Progenitor cell of endocrine pancreas (in vitro differentiated cells): ENCODE results near the gene IVD. TPM values are rescaled to one million over a fixed set of nuclear protein-coding genes. Genes with fewer than 3 reads are reported as not detected.
"Not testable (repeated sequence)": the region's sequence is repeated elsewhere in the genome, so short reads cannot be mapped to it uniquely, and the experiment has no call there.

Experiments used
- DNase-seq: peaks from one replicate; pipeline ENCODE4 v3.0.0; 2021; ENCODE audit warnings: low spot score; ENCODE audit not compliant: unreplicated experiment
- H3K27ac Mint-ChIP-seq: 2 replicates; pipeline ENCODE4 v1.8.0; 2021; ENCODE audit warnings: mild to moderate bottlenecking, moderate library complexity, mixed read lengths
- H3K27me3 Mint-ChIP-seq: 2 replicates; pipeline ENCODE4 v1.8.0; 2021; ENCODE audit warnings: mixed read lengths
- H3K36me3 Mint-ChIP-seq: 2 replicates; pipeline ENCODE4 v1.8.0; 2022; ENCODE audit warnings: mixed read lengths; ENCODE audit not compliant: insufficient read depth
- H3K4me1 Mint-ChIP-seq: 2 replicates; pipeline ENCODE4 v1.8.0; 2021; ENCODE audit warnings: low read depth, mixed read lengths
- H3K4me3 Mint-ChIP-seq: 2 replicates; pipeline ENCODE4 v1.8.0; 2021; ENCODE audit warnings: low read depth, mild to moderate bottlenecking, moderate library complexity, mixed read lengths
- H3K9me3 Mint-ChIP-seq: 2 replicates; pipeline ENCODE4 v1.8.0; 2021; ENCODE audit warnings: low read depth, mixed read lengths
- total RNA-seq: library from RNA; stranded (reverse); gene quantifications from 2 replicates; pipeline ENCODE4 v1.2.1, GENCODE V29; 2021
- TF ChIP-seq, protein P1 (sequence below): fragments of 200-600 bp; sonication (generic); IDR thresholded peaks from one replicate; pipeline ENCODE4 v1.5.0; 2021; ENCODE audit warnings: antibody characterized with exemption, mild to moderate bottlenecking; ENCODE audit not compliant: unreplicated experiment

The IVD gene
- total RNA-seq, 1 donor from 2014 or later = 82.0 TPM

DNA sequence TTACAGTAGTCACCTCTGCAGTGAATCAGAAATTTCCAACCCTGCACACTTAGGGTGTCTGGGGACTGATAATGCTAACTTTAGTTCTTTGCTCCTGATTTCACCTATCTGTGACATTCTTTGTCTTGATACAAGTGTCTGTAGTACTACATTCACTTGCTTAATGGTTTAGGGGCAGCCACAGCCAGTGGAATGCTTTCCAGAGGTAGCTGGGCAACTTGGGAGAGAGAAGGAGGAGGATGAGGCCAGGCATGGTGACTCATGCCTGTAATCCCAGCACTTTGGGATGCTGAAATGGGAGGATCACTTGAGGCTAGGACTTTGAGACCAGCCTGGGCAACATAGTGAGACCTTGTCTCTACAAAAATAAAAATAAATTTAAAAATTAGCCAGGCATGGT, 43.7 kb downstream of the IVD start:
- H3K4me1 Mint-ChIP-seq = peaks cover 19% of the 10 kb centered on the region
- H3K9me3 Mint-ChIP-seq = no peaks in the 10 kb centered on the region
- H3K4me3 Mint-ChIP-seq = no peak overlapping the region
- TF ChIP-seq, protein P1, sequence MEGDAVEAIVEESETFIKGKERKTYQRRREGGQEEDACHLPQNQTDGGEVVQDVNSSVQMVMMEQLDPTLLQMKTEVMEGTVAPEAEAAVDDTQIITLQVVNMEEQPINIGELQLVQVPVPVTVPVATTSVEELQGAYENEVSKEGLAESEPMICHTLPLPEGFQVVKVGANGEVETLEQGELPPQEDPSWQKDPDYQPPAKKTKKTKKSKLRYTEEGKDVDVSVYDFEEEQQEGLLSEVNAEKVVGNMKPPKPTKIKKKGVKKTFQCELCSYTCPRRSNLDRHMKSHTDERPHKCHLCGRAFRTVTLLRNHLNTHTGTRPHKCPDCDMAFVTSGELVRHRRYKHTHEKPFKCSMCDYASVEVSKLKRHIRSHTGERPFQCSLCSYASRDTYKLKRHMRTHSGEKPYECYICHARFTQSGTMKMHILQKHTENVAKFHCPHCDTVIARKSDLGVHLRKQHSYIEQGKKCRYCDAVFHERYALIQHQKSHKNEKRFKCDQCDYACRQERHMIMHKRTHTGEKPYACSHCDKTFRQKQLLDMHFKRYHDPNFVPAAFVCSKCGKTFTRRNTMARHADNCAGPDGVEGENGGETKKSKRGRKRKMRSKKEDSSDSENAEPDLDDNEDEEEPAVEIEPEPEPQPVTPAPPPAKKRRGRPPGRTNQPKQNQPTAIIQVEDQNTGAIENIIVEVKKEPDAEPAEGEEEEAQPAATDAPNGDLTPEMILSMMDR = no peak
- H3K27me3 Mint-ChIP-seq = no peaks in the 10 kb centered on the region
- no peaks in the 10 kb centered on the region for H3K36me3 Mint-ChIP-seq
- H3K27ac Mint-ChIP-seq = no peak overlapping the region
- DNase-seq = no peak

DNA sequence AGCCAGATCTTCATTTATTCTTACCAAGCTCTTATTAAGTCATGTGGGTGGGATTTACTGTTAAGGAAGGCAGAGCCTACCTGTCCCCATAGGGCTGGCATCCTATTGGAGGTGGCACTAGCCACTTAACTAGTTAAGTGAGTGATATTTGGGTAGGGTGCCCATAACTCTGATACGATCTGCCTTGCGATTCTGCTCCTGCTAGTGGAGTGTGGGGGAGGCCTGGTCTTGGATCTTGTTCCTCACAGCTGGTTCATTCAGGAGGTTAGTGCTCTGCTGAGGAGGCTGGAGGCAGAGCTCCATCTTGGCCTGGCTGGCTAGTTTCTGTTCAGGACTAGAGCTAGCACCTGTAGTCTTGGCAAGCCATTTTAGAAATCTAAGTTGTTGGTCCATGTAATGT, 44.5 kb downstream of the IVD start:
- Mint-ChIP-seq H3K27me3 (no peaks in the 10 kb centered on the region), H3K4me3 (no peak overlapping the region), H3K36me3 (no peaks in the 10 kb centered on the region), H3K9me3 (no peaks in the 10 kb centered on the region), H3K4me1 (peaks cover 17% of the 10 kb centered on the region), H3K27ac (no peak overlapping the region)
- TF ChIP-seq, protein P1 = no peak
- no peak for DNase-seq

DNA sequence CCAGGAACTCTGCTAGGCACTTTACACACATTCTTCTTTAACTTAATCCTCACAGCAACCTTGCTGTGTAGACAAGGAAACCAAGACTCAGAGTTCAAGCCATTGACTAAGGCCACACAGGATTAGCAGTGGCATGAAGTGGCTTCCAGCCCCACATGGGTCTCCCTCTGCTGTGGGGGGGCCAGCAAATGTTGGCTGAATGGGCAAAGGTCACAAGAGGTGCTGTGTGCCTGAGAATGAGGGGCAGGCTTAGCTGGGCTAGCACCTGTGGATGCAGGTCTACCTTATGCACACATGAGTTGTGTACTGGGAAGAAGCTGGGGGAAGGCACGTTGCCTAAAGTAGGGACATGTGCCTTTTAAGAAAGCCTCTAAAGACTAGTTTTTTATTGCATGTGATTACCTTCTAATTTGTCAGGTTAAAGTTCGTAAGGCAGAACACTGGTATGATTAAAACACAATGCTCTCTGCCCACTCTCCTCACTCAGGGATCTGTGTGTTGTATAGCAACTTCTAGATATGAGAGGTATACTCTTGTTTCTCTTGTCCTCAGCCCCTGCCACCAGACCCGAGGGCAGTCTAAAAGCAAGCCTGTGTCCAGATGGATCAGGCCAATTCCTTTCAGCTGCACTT, 46.0 kb downstream of the IVD start:
- peaks cover 18% of the 10 kb centered on the region for H3K4me1 Mint-ChIP-seq
- H3K36me3 Mint-ChIP-seq = no peaks in the 10 kb centered on the region
- peak overlapping the region; percentile 69 for H3K27ac Mint-ChIP-seq
- TF ChIP-seq, protein P1 = no peak
- no peak for DNase-seq
- no peaks in the 10 kb centered on the region for H3K9me3 Mint-ChIP-seq
- H3K27me3 Mint-ChIP-seq = no peaks in the 10 kb centered on the region
- no peak overlapping the region for H3K4me3 Mint-ChIP-seq

DNA sequence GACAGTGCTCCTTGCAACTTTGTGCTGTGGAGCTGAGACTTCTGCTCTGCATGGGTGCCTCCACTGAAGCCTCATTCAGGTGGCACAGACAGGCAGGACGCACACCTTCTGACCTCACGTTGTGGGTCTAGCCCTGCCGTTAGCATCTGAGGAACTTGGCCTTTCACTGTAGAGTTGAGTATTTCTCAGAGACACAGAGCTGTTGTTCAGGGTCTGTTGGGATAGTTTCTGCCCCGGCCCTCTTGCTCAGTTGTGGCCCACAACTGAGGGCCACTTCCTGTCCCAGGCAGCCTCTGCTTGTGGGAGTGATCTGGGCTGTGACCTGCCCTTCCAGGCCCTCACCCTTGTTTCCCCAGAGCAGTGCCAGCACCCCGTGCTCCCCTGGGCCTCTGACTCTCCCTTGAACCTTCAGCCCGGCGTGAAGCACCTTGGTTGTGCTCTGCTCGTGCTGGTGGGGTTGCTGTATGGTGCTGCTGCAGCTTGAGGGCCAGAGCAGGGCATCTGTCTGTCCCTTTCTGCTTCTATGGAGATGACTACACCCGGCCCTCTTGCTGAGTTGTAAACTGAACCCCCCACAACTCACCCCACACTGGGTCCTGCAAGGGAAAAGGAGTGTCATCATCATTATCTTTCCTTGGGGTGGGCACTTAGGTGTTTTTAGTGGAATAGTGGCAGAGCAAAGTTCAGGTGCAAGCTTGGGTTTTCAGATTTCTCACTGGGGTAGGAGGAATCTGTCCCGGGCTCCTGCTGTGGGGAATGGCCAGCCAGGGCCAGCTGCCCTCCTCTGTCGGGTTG, 46.9 kb downstream of the IVD start:
- peaks cover 18% of the 10 kb centered on the region for H3K4me1 Mint-ChIP-seq
- TF ChIP-seq, protein P1 = no peak
- H3K9me3 Mint-ChIP-seq = no peaks in the 10 kb centered on the region
- no peak overlapping the region for H3K4me3 Mint-ChIP-seq
- no peak for DNase-seq
- H3K27ac Mint-ChIP-seq = no peak overlapping the region
- H3K36me3 Mint-ChIP-seq = no peaks in the 10 kb centered on the region
- no peaks in the 10 kb centered on the region for H3K27me3 Mint-ChIP-seq

DNA sequence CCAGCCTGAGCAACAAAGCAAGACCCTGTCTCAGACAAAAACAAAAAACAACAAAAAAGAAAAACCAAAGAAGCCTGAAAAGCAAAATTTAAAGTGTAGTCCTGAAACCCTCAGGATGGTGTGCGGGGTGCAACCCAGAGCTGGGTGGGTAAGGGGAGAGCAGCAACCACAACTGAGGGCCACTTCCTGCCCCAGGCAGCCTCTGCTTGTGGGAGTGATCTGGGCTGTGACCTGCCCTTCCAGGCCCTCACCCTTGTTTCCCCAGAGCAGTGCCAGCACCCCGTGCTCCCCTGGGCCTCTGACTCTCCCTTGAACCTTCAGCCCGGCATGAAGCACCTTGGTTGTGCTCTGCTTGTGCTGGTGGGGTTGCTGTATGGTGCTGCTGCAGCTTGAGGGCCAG, 48.3 kb downstream of the IVD start:
- H3K4me3 Mint-ChIP-seq, H3K36me3 Mint-ChIP-seq, H3K9me3 Mint-ChIP-seq, DNase-seq, H3K27me3 Mint-ChIP-seq, H3K27ac Mint-ChIP-seq: not testable (repeated sequence)
- peaks cover 18% of the 10 kb centered on the region for H3K4me1 Mint-ChIP-seq
